ENCODE results near the gene ATP8B4.

GRCh38 chr15:50046867-50047266, 72.2 kb downstream of the ATP8B4 start:
- TF ChIP-seq CTCF (IDR thresholded peaks at IDR 0.05): no peak
- TF ChIP-seq FOXM1 (IDR thresholded peaks at IDR 0.05; ENCODE audit: low read depth): no peak

All from SK-N-SH (cell line).